ENCODE data around the gene ZNF414. TPM values are rescaled to one million over a fixed set of nuclear protein-coding genes. Genes with fewer than 3 reads are reported as not detected.

Gene ZNF414
- total RNA-seq, 1 donor from 2014 or later = 5.2 TPM

DNA sequence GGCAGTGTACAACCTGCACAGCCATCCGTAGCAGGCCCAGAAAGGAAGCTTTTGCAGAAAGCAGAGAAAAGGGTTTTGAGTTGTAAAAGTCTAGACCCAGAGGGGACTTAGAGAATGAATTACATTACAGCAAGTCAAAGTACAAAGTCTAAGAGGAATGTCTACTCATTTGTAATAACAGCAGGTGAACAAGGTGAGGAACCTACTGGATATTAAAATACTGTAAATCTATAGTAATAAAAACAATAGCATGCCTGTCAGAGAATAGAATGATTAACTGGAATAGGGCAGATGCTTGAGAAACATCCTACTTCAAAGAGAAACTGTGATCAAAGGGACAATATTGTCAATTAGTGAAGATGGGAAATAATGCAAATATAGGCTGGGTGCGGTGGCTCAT is 18.3 kb upstream of the ZNF414 start:
- H3K4me3 ChIP-seq (ENCODE audit: low read depth, low read length) = no peak overlapping the region
- TF ChIP-seq, protein P1, sequence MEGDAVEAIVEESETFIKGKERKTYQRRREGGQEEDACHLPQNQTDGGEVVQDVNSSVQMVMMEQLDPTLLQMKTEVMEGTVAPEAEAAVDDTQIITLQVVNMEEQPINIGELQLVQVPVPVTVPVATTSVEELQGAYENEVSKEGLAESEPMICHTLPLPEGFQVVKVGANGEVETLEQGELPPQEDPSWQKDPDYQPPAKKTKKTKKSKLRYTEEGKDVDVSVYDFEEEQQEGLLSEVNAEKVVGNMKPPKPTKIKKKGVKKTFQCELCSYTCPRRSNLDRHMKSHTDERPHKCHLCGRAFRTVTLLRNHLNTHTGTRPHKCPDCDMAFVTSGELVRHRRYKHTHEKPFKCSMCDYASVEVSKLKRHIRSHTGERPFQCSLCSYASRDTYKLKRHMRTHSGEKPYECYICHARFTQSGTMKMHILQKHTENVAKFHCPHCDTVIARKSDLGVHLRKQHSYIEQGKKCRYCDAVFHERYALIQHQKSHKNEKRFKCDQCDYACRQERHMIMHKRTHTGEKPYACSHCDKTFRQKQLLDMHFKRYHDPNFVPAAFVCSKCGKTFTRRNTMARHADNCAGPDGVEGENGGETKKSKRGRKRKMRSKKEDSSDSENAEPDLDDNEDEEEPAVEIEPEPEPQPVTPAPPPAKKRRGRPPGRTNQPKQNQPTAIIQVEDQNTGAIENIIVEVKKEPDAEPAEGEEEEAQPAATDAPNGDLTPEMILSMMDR (IDR thresholded peaks at IDR 0.05; ENCODE audit: insufficient read depth, low read length, poor library complexity, severe bottlenecking) = no peak
- peaks cover 2% of the 10 kb centered on the region for H3K27me3 ChIP-seq (ENCODE audit: control insufficient read depth, insufficient read depth, low read length)
- no peaks in the 10 kb centered on the region for H3K36me3 ChIP-seq (ENCODE audit: control insufficient read depth, insufficient read depth, low read length)
- no peak for DNase-seq (ENCODE audit: low read depth)

DNA sequence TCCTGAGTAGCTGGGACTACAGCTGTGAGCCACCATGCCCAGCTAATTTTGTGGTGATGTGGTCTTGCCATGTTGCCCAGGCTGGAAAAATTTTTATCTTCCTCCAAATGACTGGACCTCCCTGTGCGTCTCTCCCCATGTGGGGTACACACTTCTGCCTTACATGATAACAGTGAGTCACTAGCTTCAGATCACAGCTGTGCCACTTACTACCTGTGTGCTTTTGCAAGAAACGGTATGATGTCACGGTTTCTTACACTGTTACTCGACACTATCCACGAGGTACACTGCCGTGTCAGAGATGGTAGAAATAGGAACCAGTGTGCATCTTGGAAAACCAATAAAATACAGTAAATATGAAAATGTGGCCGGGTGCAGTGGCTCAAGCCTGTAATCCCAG is 17.5 kb upstream of the ZNF414 start:
- TF ChIP-seq, protein P1 (IDR thresholded peaks at IDR 0.05; ENCODE audit: insufficient read depth, low read length, poor library complexity, severe bottlenecking) = no peak
- Histone ChIP-seq H3K4me3 (ENCODE audit: low read depth, low read length) (no peak overlapping the region), H3K36me3 (ENCODE audit: control insufficient read depth, insufficient read depth, low read length) (no peaks in the 10 kb centered on the region), H3K27me3 (ENCODE audit: control insufficient read depth, insufficient read depth, low read length) (peaks cover 2% of the 10 kb centered on the region)
- DNase-seq (ENCODE audit: low read depth) = no peak

DNA sequence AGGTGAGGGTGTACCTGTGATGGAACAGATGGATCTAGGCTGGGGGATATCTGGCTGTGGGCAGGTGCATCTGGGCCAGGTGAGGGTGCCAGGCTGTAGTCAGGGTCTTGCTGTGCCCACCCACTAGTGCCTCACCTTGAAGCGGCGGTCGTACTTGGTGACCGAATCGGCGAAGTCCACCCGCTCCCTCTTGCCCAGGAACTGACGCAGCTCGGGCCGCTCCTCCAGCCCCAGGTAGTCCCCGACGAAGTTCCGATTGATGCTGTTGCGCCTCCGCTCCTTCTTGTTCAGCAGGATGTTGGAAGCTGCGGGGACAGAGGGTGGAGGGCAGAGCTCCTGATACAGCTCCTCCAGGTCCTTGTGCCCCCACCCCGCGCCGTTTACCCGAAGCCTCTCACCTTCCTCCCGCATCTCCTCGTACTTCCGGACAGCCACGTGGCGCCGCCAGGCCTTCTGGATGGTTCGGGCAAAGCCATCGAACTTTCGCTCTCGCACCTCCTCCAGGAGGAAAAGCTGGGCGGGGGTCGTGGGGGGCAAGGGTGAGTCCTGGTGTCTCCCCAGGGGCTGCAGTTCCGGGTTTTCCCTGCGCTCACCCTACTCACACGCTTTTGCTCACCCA is 16.2 kb upstream of the ZNF414 start:
- TF ChIP-seq, protein P1 (IDR thresholded peaks at IDR 0.05; ENCODE audit: insufficient read depth, low read length, poor library complexity, severe bottlenecking) = no peak
- H3K27me3 ChIP-seq (ENCODE audit: control insufficient read depth, insufficient read depth, low read length) = peaks cover 2% of the 10 kb centered on the region
- no peaks in the 10 kb centered on the region for H3K36me3 ChIP-seq (ENCODE audit: control insufficient read depth, insufficient read depth, low read length)
- DNase-seq (ENCODE audit: low read depth) = no peak
- no peak overlapping the region for H3K4me3 ChIP-seq (ENCODE audit: low read depth, low read length)

DNA sequence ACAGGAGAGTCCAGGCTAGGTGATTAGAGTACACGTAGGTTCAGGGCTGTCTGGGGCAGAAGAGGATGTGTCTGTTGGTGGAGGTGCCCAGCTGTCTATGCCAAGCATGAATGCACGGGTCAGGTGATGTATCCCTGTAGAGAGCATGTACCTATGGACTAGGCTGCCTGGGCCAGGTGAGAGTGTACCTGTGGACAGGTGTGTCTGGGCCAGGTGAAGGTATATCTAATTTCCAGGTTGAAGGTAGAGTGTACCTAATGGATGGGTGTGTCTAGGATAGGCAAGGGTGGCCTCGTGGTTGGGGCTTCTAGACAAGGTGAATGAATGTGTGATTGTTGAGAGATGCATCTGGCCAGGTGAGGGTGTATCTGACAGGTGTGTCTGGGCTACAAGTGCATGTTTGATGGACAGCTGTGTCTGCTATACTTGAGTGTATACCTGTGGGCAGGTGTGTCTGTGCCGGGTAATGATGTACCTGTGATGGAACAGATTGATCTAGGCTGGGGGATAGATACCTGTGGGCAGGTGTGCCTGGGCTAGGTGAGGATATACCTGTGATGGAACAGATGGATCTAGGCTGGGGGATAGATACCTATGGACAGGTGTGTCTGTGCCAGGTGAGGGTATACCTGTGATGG is 15.5 kb upstream of the ZNF414 start:
- TF ChIP-seq, protein P1 (IDR thresholded peaks at IDR 0.05; ENCODE audit: insufficient read depth, low read length, poor library complexity, severe bottlenecking) = no peak
- DNase-seq (ENCODE audit: low read depth) = no peak
- Histone ChIP-seq H3K36me3 (ENCODE audit: control insufficient read depth, insufficient read depth, low read length) (no peaks in the 10 kb centered on the region), H3K27me3 (ENCODE audit: control insufficient read depth, insufficient read depth, low read length) (peaks cover 2% of the 10 kb centered on the region), H3K4me3 (ENCODE audit: low read depth, low read length) (no peak overlapping the region)

DNA sequence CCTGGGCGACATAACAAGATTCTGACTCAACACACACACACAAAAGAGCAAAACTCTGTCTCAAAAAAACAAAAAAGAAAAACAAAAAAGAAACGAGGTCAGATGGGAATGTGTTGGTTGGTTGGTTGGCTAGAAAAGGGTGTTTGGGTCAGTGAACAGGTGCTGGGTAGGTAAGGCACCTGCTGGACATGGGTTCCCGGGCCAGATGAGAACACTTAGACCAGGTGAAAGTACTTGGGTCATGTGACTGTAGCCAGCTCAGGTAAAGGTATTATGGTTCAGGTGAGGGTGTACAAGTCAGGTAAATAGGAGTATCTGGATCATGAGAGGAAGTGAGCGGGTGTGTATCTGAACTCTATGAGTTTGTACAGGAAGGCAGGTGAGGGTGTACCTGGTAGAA is 14.5 kb upstream of the ZNF414 start:
- DNase-seq (ENCODE audit: low read depth) = no peak
- H3K36me3 ChIP-seq (ENCODE audit: control insufficient read depth, insufficient read depth, low read length) = no peaks in the 10 kb centered on the region
- peaks cover 2% of the 10 kb centered on the region for H3K27me3 ChIP-seq (ENCODE audit: control insufficient read depth, insufficient read depth, low read length)
- no peak overlapping the region for H3K4me3 ChIP-seq (ENCODE audit: low read depth, low read length)
- TF ChIP-seq, protein P1 (IDR thresholded peaks at IDR 0.05; ENCODE audit: insufficient read depth, low read length, poor library complexity, severe bottlenecking) = no peak
